Stimulated activated CD8-positive, alpha-beta memory T cell treated with anti-CD3 and anti-CD28 coated beads, Interleukin-2, amount 100 ng/mL, for 48 hours (primary cell): ENCODE data around the gene C1orf21.

ENCODE experiments used
- DNase-seq, 2 donors: peaks; one replicate each; pipeline ENCODE4 v3.0.0-alpha.2; 2020; ENCODE audit warnings: low read depth in 2 of 2

Gene C1orf21

GRCh38 chr1:184387069-184387475 is 243 bp downstream of the C1orf21 start:
- DNase-seq = peak in 1 of 2 donors; percentile 2

GRCh38 chr1:184387476-184388318 is 868 bp downstream of the C1orf21 start:
- peak; percentile 9 to 14 for DNase-seq

- DNase-seq = no peak
Observed at GRCh38 chr1:184388319-184388889, 1.6 kb downstream of the C1orf21 start.

GRCh38 chr1:184388971-184389370 is 2.1 kb downstream of the C1orf21 start:
- DNase-seq = no peak

- DNase-seq = no peak
Observed at GRCh38 chr1:184389446-184389845, 2.6 kb downstream of the C1orf21 start.

- DNase-seq = no peak
Observed at GRCh38 chr1:184390889-184391288, 4.1 kb downstream of the C1orf21 start.

- DNase-seq = no peak
Observed at GRCh38 chr1:184392067-184392466, 5.2 kb downstream of the C1orf21 start.

- no peak for DNase-seq
Observed at GRCh38 chr1:184392779-184393522, 6.1 kb downstream of the C1orf21 start.

GRCh38 chr1:184393962-184394361 is 7.1 kb downstream of the C1orf21 start:
- DNase-seq = no peak

GRCh38 chr1:184395370-184395769 is 8.5 kb downstream of the C1orf21 start:
- no peak for DNase-seq

GRCh38 chr1:184395937-184396480 is 9.2 kb downstream of the C1orf21 start:
- DNase-seq = no peak

GRCh38 chr1:184399192-184399847 is 12.5 kb downstream of the C1orf21 start:
- no peak for DNase-seq

GRCh38 chr1:184403961-184404726 is 17.3 kb downstream of the C1orf21 start:
- no peak for DNase-seq

- no peak for DNase-seq
Observed at GRCh38 chr1:184404727-184405027, 17.8 kb downstream of the C1orf21 start.

GRCh38 chr1:184405094-184405800 is 18.4 kb downstream of the C1orf21 start:
- no peak for DNase-seq

- DNase-seq = no peak
Observed at GRCh38 chr1:184405801-184406142, 18.9 kb downstream of the C1orf21 start.

GRCh38 chr1:184406479-184406878 is 19.6 kb downstream of the C1orf21 start:
- no peak for DNase-seq

GRCh38 chr1:184407816-184408510 is 21.1 kb downstream of the C1orf21 start:
- DNase-seq = no peak

- no peak for DNase-seq
Observed at GRCh38 chr1:184408580-184408979, 21.8 kb downstream of the C1orf21 start.

GRCh38 chr1:184409011-184409410 is 22.2 kb downstream of the C1orf21 start:
- DNase-seq = no peak
